ENCODE data around the gene CD163. TPM values are rescaled to one million over a fixed set of nuclear protein-coding genes. Genes with fewer than 3 reads are reported as not detected.

Gene CD163
- polyA plus RNA-seq, 2 donors: 3.7 to 5.3 TPM

DNA sequence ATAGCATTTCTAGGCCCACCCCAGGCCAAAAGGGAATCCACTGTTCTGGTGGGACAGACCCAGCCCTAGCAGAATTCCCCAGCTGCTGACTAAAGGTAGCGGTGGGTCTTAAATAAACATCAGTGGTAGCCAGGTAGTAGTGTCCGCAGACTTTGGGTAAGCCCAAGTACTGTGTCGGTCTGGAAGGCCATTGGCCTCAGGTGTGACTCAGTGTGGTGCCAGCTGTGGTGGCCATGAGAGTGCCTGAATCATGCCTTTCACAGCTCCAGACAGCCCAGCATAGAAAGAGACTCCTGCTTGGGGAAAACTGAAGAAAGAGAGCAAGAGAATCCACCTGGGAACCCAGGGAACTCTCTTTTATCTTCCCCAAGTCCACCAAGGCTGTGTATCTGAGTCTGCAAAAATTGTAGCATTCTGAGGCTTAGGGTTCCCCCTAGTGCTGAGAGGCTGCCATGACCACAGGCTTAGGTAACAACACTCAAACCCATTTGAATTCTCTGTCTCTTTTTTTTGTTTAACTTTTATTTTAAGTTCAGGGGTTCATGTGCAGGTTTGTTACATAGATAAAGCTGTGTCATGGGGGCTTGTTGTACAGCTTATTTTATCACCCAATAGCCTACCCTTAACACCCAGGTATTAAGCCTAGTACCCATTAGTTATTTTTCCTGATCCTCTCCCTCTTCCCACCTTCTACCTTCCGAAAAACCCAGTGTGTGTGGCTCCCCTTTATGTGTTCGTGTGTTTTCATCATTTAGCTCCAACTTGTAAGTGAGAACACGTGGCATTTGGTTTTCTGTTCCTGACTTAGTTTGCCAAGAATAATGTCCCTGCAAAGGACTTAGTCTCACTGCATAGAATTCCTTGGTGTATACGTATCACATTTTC lies 43.0 kb downstream of the CD163 start:
- H3K27ac ChIP-seq (ENCODE audit: low read depth in 2 of 2, low read length in 1 of 2): no peak overlapping the region
- 67% methylated on average over 7 of the region's 7 CpGs for WGBS, 2 donors
- H3K9me3 ChIP-seq (ENCODE audit: control insufficient read depth in 2 of 2, insufficient read depth in 1 of 2, low read depth in 1 of 2, low read length in 1 of 2): no peaks in the 10 kb centered on the region
- no peaks in the 10 kb centered on the region for H3K27me3 ChIP-seq (ENCODE audit: control insufficient read depth in 1 of 2, insufficient read depth in 2 of 2, low read length in 2 of 2)
- H3K36me3 ChIP-seq (ENCODE audit: control insufficient read depth in 2 of 2, insufficient read depth in 2 of 2, low read length in 1 of 2): no peaks in the 10 kb centered on the region
- no peaks in the 10 kb centered on the region for H3K4me1 ChIP-seq (ENCODE audit: control insufficient read depth in 2 of 2, insufficient read depth in 2 of 2, low read length in 1 of 2)
- no peak overlapping the region for H3K4me3 ChIP-seq (ENCODE audit: low read depth in 1 of 2, low read length in 2 of 2)

DNA sequence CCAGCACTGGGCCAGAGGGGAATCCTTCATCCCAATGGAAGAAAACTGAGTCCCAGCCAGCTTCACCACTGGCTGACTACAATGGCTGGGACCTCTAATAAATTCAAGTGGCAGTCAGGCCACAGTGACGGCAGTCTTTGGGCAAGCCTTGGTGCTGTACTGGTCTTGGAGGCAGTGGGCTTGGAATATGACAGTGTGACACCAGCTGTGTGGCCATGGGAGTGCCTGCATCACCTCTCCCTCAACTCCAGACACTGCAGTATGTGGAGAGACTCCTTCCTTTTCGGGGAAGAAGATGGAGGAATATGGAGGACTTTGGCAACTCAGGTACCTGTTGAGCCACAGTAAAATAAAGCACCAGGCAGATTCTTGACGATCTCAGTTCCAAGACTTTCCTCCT lies 43.6 kb downstream of the CD163 start:
- WGBS, 2 donors: 84 to 89% methylated on average over 3 of the region's 3 CpGs
- Histone ChIP-seq H3K27ac (ENCODE audit: low read depth in 2 of 2, low read length in 1 of 2) (no peak overlapping the region), H3K36me3 (ENCODE audit: control insufficient read depth in 2 of 2, insufficient read depth in 2 of 2, low read length in 1 of 2) (no peaks in the 10 kb centered on the region), H3K4me3 (ENCODE audit: low read depth in 1 of 2, low read length in 2 of 2) (no peak overlapping the region), H3K4me1 (ENCODE audit: control insufficient read depth in 2 of 2, insufficient read depth in 2 of 2, low read length in 1 of 2) (no peaks in the 10 kb centered on the region), H3K27me3 (ENCODE audit: control insufficient read depth in 1 of 2, insufficient read depth in 2 of 2, low read length in 2 of 2) (no peaks in the 10 kb centered on the region), H3K9me3 (ENCODE audit: control insufficient read depth in 2 of 2, insufficient read depth in 1 of 2, low read depth in 1 of 2, low read length in 1 of 2) (no peaks in the 10 kb centered on the region)

DNA sequence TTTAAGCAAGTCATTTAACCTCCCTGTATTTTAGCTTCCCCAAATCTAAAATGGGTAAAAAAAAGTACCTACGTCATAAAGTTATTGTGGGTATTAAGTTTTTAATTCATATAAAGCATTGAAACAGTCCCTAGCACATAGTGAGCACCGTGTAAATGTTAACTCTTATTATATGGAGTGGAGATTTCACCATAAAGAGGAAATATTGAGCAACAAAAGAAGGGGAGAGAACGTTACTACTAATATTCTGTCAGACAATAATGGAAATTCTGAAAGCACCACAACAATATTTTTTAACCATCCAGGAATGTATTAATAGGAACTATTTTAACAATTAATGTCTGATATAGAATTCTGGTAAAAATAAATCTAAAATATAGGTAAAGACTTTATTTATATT lies 51.8 kb downstream of the CD163 start:
- no peaks in the 10 kb centered on the region for H3K27me3 ChIP-seq (ENCODE audit: control insufficient read depth in 1 of 2, insufficient read depth in 2 of 2, low read length in 2 of 2)
- no peaks in the 10 kb centered on the region for H3K36me3 ChIP-seq (ENCODE audit: control insufficient read depth in 2 of 2, insufficient read depth in 2 of 2, low read length in 1 of 2)
- no peak overlapping the region for H3K27ac ChIP-seq (ENCODE audit: low read depth in 2 of 2, low read length in 1 of 2)
- H3K9me3 ChIP-seq (ENCODE audit: control insufficient read depth in 2 of 2, insufficient read depth in 1 of 2, low read depth in 1 of 2, low read length in 1 of 2): peaks cover 0 to 5% of the 10 kb centered on the region in 2 donors
- H3K4me3 ChIP-seq (ENCODE audit: low read depth in 1 of 2, low read length in 2 of 2): no peak overlapping the region
- no peaks in the 10 kb centered on the region for H3K4me1 ChIP-seq (ENCODE audit: control insufficient read depth in 2 of 2, insufficient read depth in 2 of 2, low read length in 1 of 2)
- WGBS, 2 donors: 57 to 61% methylated on average over 3 of the region's 3 CpGs

DNA sequence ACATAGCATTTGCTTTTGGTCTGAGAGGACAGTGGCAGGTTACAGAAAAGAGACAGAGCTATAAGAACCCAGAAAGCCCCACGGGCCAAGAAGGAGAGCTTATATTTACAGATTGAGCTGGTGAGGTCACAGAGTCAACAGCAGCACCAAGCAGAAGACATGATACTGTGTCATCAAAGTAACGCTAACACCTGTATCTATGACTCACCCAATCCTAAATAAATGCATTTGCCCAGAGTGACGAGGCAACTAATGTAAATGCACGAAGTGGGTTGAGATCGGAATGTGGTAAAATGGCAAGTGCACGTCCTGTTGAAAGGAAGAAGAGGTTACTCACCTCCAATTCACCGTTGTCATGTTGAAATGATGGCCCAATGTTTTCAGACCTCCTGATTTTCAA lies 52.9 kb downstream of the CD163 start:
- H3K4me3 ChIP-seq (ENCODE audit: low read depth in 1 of 2, low read length in 2 of 2): no peak overlapping the region
- H3K27ac ChIP-seq (ENCODE audit: low read depth in 2 of 2, low read length in 1 of 2): no peak overlapping the region
- H3K36me3 ChIP-seq (ENCODE audit: control insufficient read depth in 2 of 2, insufficient read depth in 2 of 2, low read length in 1 of 2): no peaks in the 10 kb centered on the region
- WGBS, 2 donors: 64 to 69% methylated on average over 7 of the region's 7 CpGs
- peaks cover 0 to 5% of the 10 kb centered on the region in 2 donors for H3K9me3 ChIP-seq (ENCODE audit: control insufficient read depth in 2 of 2, insufficient read depth in 1 of 2, low read depth in 1 of 2, low read length in 1 of 2)
- H3K27me3 ChIP-seq (ENCODE audit: control insufficient read depth in 1 of 2, insufficient read depth in 2 of 2, low read length in 2 of 2): no peaks in the 10 kb centered on the region
- no peaks in the 10 kb centered on the region for H3K4me1 ChIP-seq (ENCODE audit: control insufficient read depth in 2 of 2, insufficient read depth in 2 of 2, low read length in 1 of 2)

DNA sequence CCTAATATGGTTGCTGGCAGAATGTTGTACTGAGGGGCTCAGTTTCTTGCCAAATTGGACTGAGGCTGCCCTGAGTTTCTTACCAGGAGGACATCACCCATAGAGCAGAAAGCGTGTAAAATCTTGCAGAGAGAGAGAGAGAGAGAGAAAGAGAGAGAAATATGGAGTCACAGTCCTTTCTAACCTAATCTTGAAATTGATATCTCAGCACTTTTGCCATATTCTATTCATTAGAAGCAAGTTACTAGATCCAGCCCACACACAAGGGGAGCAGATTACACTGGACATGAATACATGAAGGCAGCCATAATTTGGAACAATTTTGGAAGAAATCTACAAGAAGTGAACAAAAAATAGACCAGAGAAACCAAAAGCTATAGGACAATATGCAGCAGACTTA lies 55.5 kb downstream of the CD163 start:
- no peaks in the 10 kb centered on the region for H3K27me3 ChIP-seq (ENCODE audit: control insufficient read depth in 1 of 2, insufficient read depth in 2 of 2, low read length in 2 of 2)
- no peak overlapping the region for H3K27ac ChIP-seq (ENCODE audit: low read depth in 2 of 2, low read length in 1 of 2)
- 82 to 87% methylated on average over 1 of the region's 1 CpG for WGBS, 2 donors
- peaks cover 0 to 1% of the 10 kb centered on the region in 2 donors for H3K9me3 ChIP-seq (ENCODE audit: control insufficient read depth in 2 of 2, insufficient read depth in 1 of 2, low read depth in 1 of 2, low read length in 1 of 2)
- no peak overlapping the region for H3K4me3 ChIP-seq (ENCODE audit: low read depth in 1 of 2, low read length in 2 of 2)
- no peaks in the 10 kb centered on the region for H3K4me1 ChIP-seq (ENCODE audit: control insufficient read depth in 2 of 2, insufficient read depth in 2 of 2, low read length in 1 of 2)
- no peaks in the 10 kb centered on the region for H3K36me3 ChIP-seq (ENCODE audit: control insufficient read depth in 2 of 2, insufficient read depth in 2 of 2, low read length in 1 of 2)

DNA sequence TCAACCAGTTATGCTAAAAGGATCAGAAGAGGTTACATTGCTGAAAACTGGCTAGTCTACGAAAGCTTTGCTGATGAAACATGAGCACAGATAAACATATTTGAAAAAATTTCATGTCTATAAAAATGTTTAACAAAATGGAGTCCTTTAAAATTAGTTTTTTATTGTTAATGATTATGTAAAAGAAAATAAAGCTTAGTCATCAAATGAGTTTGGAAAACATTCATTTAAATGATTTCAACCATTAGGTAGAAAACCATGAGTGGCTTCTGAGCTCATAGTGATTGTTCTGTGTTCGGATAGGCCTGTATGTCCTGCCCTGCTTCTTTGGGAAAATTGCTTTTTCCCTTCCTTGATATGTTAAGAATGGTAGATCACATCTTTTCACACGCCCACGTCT lies 59.0 kb downstream of the CD163 start:
- Histone ChIP-seq H3K36me3 (ENCODE audit: control insufficient read depth in 2 of 2, insufficient read depth in 2 of 2, low read length in 1 of 2) (no peaks in the 10 kb centered on the region), H3K27me3 (ENCODE audit: control insufficient read depth in 1 of 2, insufficient read depth in 2 of 2, low read length in 2 of 2) (peaks cover 4 to 5% of the 10 kb centered on the region in 2 donors), H3K9me3 (ENCODE audit: control insufficient read depth in 2 of 2, insufficient read depth in 1 of 2, low read depth in 1 of 2, low read length in 1 of 2) (peaks cover 6% of the 10 kb centered on the region in 2 donors), H3K27ac (ENCODE audit: low read depth in 2 of 2, low read length in 1 of 2) (no peak overlapping the region), H3K4me3 (ENCODE audit: low read depth in 1 of 2, low read length in 2 of 2) (no peak overlapping the region), H3K4me1 (ENCODE audit: control insufficient read depth in 2 of 2, insufficient read depth in 2 of 2, low read length in 1 of 2) (peaks cover 0 to 3% of the 10 kb centered on the region in 2 donors)
- WGBS, 2 donors: 79 to 81% methylated on average over 4 of the region's 4 CpGs

DNA sequence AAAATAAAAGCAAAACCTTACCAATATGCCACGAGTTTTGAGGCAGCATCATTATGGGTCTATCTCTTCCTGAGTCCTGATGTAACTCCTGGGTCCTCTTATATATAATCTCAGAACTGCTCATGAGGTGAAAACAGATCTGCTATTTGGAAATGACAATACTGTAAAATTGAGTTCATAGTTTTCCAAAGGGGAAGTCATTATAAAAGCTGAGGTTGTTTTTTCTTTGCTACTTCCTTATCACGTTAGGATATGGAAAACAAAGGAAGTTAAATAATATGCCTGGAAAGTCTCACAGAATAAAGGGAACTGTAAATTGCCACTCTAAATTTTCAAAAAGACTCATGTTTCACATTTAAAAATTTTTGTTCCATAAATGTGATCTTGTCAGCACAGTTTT lies 59.5 kb downstream of the CD163 start, which contains the start of gene CD163L1:
TSS of gene CD163L1 (minus strand) at position 78 of the 400 bp plus-strand sequence. CDS start at position 52, 26 bp downstream.
- H3K4me3 ChIP-seq (ENCODE audit: low read depth in 1 of 2, low read length in 2 of 2): no peak within 1 kb of the TSS
- peaks cover 0 to 3% of the 10 kb centered on the region in 2 donors for H3K4me1 ChIP-seq (ENCODE audit: control insufficient read depth in 2 of 2, insufficient read depth in 2 of 2, low read length in 1 of 2)
- peaks cover 5 to 6% of the 10 kb centered on the region in 2 donors for H3K27me3 ChIP-seq (ENCODE audit: control insufficient read depth in 1 of 2, insufficient read depth in 2 of 2, low read length in 2 of 2)
- no peaks in the 10 kb centered on the region for H3K36me3 ChIP-seq (ENCODE audit: control insufficient read depth in 2 of 2, insufficient read depth in 2 of 2, low read length in 1 of 2)
- no peak within 1 kb of the TSS for H3K27ac ChIP-seq (ENCODE audit: low read depth in 2 of 2, low read length in 1 of 2)
- peaks cover 6% of the 10 kb centered on the region in 2 donors for H3K9me3 ChIP-seq (ENCODE audit: control insufficient read depth in 2 of 2, insufficient read depth in 1 of 2, low read depth in 1 of 2, low read length in 1 of 2)
- 27 to 32% methylated on average over 2 of the region's 2 CpGs for WGBS, 2 donors

DNA sequence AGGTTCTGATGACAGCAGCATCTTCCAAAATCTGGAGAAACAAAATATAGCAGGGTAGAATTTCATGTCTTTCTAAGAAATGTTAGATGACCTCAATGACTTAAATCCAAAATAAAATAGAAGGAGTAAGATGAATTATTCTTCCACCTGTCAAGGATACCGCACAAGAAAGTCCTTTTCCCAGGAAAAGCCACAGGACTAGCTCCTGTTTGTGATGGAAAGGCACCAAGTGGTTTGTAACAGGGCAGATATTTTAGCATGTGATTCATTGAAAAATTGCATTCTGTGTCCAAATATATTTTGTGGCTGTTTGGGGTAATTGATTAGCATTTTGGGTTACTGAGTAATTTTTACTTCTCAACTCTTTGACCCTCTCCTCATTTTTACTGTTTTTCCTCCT lies 62.4 kb downstream of the CD163 start:
- WGBS, 2 donors: 82 to 90% methylated on average over 1 of the region's 1 CpG
- Histone ChIP-seq H3K27ac (ENCODE audit: low read depth in 2 of 2, low read length in 1 of 2) (no peak overlapping the region), H3K9me3 (ENCODE audit: control insufficient read depth in 2 of 2, insufficient read depth in 1 of 2, low read depth in 1 of 2, low read length in 1 of 2) (peaks cover 6% of the 10 kb centered on the region in 2 donors), H3K4me1 (ENCODE audit: control insufficient read depth in 2 of 2, insufficient read depth in 2 of 2, low read length in 1 of 2) (peaks cover 0 to 3% of the 10 kb centered on the region in 2 donors), H3K36me3 (ENCODE audit: control insufficient read depth in 2 of 2, insufficient read depth in 2 of 2, low read length in 1 of 2) (no peaks in the 10 kb centered on the region), H3K4me3 (ENCODE audit: low read depth in 1 of 2, low read length in 2 of 2) (no peak overlapping the region), H3K27me3 (ENCODE audit: control insufficient read depth in 1 of 2, insufficient read depth in 2 of 2, low read length in 2 of 2) (peaks cover 5 to 6% of the 10 kb centered on the region in 2 donors)

DNA sequence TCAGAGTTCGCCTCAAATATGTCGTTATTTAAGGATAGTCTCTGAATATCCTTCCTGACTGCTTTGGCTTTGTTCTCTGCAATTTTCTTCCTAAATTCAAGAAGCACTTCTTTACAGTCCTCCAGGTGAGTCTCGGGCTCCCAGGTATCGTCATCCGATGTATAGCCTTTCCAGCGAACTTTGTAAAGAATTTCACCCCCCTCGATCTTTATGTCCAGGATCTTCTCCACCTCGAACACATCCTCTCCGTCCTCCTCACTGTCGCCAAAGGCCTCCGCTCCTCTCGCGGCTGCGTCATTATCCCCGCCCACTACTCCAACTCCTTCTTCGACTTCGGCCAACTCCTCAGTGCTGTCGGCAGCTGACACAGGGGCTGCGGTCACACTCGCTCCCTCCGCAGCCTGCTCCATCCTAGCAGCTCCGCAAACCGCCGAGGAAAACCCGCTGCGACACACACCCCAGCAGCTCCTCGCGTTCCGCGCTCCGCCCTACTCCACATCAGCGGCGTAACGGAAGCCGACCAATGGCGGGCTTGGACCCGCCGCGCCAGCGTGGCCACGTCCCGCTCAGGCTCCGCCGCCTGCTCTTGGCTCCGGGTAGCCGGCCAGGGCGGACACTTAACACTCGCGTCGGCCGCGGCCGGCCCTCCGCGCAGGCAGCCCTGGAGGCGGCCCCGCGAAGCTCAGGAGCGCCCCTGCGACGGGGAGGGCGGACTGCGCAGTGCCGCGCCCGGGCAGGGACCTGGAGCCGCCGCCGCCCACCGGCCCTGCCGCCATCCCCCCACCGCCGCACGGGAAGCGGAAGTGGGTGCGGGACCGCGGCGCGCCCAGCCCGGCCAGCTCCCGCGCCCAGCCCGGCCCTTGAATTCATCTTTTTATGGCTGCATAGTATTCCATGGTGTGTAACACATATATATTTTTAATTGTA lies 63.7 kb downstream of the CD163 start:
- Histone ChIP-seq H3K27ac (ENCODE audit: low read depth in 2 of 2, low read length in 1 of 2) (no peak overlapping the region), H3K9me3 (ENCODE audit: control insufficient read depth in 2 of 2, insufficient read depth in 1 of 2, low read depth in 1 of 2, low read length in 1 of 2) (peaks cover 6% of the 10 kb centered on the region in 2 donors), H3K27me3 (ENCODE audit: control insufficient read depth in 1 of 2, insufficient read depth in 2 of 2, low read length in 2 of 2) (peaks cover 5 to 6% of the 10 kb centered on the region in 2 donors), H3K4me3 (ENCODE audit: low read depth in 1 of 2, low read length in 2 of 2) (peak overlapping the region; percentile 39 to 46), H3K4me1 (ENCODE audit: control insufficient read depth in 2 of 2, insufficient read depth in 2 of 2, low read length in 1 of 2) (peaks cover 0 to 3% of the 10 kb centered on the region in 2 donors), H3K36me3 (ENCODE audit: control insufficient read depth in 2 of 2, insufficient read depth in 2 of 2, low read length in 1 of 2) (no peaks in the 10 kb centered on the region)
- 19 to 23% methylated on average over 84 of the region's 84 CpGs for WGBS, 2 donors

Measured in esophagus (tissue), 2 donors.